Psoas muscle (tissue), 8 donors: ENCODE measurements around the gene GRID1. TPM values are rescaled to one million over a fixed set of nuclear protein-coding genes. Genes with fewer than 3 reads are reported as not detected.

ENCODE experiments used
- ATAC-seq, 4 donors: fragments of 200-7000 bp; cut with Tn5 transposase; one replicate each; pipeline ENCODE4 v1.9.1; 2020; ENCODE audit warnings: moderate library complexity in 3 of 4, mild to moderate bottlenecking in 2 of 4
- DNase-seq, 2 donors: peaks; one replicate each; pipeline ENCODE4 v3.0.0-alpha.2; 2020
- H3K27ac ChIP-seq: fragments of 200-600 bp; one replicate; pipeline ENCODE4 v1.8.0; 2022
- H3K27me3 ChIP-seq, 3 donors: fragments of 200-600 bp in 1 of 3; one replicate each; pipeline versions ENCODE4 v1.6.1 to v1.8.0; 2013 to 2022; ENCODE audit warnings: low read length in 2 of 3, mild to moderate bottlenecking in 2 of 3, moderate library complexity in 1 of 3; ENCODE audit not compliant: insufficient read depth in 3 of 3
- H3K36me3 ChIP-seq, 2 donors: fragments of 200-600 bp in 1 of 2; one replicate each; pipeline versions ENCODE4 v1.6.1 to v1.8.0; 2013 to 2022; ENCODE audit warnings: low read depth in 1 of 2, mild to moderate bottlenecking in 1 of 2, moderate library complexity in 1 of 2; ENCODE audit not compliant: insufficient read depth in 1 of 2
- H3K4me1 ChIP-seq: fragments of 200-600 bp; one replicate; pipeline ENCODE4 v1.8.0; 2022
- H3K4me3 ChIP-seq: fragments of 200-600 bp; one replicate; pipeline ENCODE4 v1.8.0; 2022; ENCODE audit warnings: mild to moderate bottlenecking
- H3K9me3 ChIP-seq: fragments of 200-600 bp; one replicate; pipeline ENCODE4 v1.8.0; 2022
- WGBS, 3 donors: extraction: QIAGEN DNeasy Blood & Tissue Kit; methylation state at CpG; one replicate each; pipeline versions ENCODE4 v1.1.6 to v1.1.7; 2013; 5-methylcytosine and 5-hydroxymethylcytosine counted together
- intact Hi-C, 2 donors: fragments of 100-400 bp; cut with DNase I; formaldehyde crosslinking; loops; one replicate each; pipeline versions ENCODE4 v1.11.0 to v1.14.2; 2022
- polyA plus RNA-seq, 3 donors: library from polyadenylated mRNA; stranded (reverse); fragments of 200-250 nt; gene quantifications; one replicate each; pipeline ENCODE4 v1.2.3, GENCODE V29; 2013
- total RNA-seq, 4 donors: library from RNA; stranded (reverse); fragmentation: NEBNext Ultra II Directional in 2 of 4; extraction: Animal tissue kit (Norgen Biotek cat#: 25700) in 2 of 4; gene quantifications; one replicate each; pipeline versions ENCODE4 v1.2.1 to v1.2.4, GENCODE V29; 2021 to 2023
- TF ChIP-seq, protein P1 (sequence below): fragments of 200-600 bp; IDR thresholded peaks from one replicate; pipeline ENCODE4 v1.8.0; 2022; ENCODE audit warnings: antibody characterized with exemption
- donor health status: healthy with polysubstance abuse.
- donor health status: DM: no; HTN: no; CAD: no; lungs with moderate emphysema.
- donor health status: Bipolar disorder and iron deficiency.
- donor health status: healthy.
- donor health status: DM: yes; HTN: yes; CAD: no.
- donor health status: DM: no; HTN: no; CAD: no.
- donor health status: DM: no; HTN: no; CAD: no.
- donor health status: DM: yes; HTN: yes; CAD: no.

Gene GRID1
- total and polyA plus RNA-seq, 7 donors = 0.17 to 0.56 (median 0.24) TPM

DNA sequence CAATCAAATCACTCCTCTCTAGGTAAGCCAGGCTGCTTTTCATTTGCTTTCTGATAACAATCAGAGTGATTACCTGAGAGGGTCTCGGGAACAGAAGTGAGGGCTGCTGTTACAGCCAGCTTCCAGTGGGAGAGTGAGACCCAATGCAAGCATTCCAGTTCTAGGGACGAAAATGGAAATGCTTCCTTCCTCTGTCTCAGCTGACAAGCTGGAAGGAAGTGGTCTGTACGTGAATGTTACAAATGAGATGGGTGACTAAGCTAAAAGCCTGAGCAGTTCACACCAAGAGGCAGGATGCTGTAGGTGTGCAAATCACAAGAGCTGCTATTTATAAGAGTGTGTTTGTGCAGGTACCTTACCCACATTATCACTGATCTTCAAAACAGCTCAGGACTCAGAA lies 772.4 kb downstream of the GRID1 start:
- TF ChIP-seq, protein P1, sequence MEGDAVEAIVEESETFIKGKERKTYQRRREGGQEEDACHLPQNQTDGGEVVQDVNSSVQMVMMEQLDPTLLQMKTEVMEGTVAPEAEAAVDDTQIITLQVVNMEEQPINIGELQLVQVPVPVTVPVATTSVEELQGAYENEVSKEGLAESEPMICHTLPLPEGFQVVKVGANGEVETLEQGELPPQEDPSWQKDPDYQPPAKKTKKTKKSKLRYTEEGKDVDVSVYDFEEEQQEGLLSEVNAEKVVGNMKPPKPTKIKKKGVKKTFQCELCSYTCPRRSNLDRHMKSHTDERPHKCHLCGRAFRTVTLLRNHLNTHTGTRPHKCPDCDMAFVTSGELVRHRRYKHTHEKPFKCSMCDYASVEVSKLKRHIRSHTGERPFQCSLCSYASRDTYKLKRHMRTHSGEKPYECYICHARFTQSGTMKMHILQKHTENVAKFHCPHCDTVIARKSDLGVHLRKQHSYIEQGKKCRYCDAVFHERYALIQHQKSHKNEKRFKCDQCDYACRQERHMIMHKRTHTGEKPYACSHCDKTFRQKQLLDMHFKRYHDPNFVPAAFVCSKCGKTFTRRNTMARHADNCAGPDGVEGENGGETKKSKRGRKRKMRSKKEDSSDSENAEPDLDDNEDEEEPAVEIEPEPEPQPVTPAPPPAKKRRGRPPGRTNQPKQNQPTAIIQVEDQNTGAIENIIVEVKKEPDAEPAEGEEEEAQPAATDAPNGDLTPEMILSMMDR = no peak
- DNase-seq (no peak), ATAC-seq (no peak)
- H3K4me1 ChIP-seq = no peaks in the 10 kb centered on the region
- WGBS, 3 donors = 37 to 51% (median 49%) methylated on average over 3 of the region's 3 CpGs
- H3K4me3 ChIP-seq = no peak overlapping the region
- intact Hi-C loops = no loop called here
- H3K36me3 ChIP-seq = no peaks in the 10 kb centered on the region
- no peaks in the 10 kb centered on the region for H3K27me3 ChIP-seq
- no peak overlapping the region for H3K27ac ChIP-seq
- H3K9me3 ChIP-seq = no peaks in the 10 kb centered on the region

DNA sequence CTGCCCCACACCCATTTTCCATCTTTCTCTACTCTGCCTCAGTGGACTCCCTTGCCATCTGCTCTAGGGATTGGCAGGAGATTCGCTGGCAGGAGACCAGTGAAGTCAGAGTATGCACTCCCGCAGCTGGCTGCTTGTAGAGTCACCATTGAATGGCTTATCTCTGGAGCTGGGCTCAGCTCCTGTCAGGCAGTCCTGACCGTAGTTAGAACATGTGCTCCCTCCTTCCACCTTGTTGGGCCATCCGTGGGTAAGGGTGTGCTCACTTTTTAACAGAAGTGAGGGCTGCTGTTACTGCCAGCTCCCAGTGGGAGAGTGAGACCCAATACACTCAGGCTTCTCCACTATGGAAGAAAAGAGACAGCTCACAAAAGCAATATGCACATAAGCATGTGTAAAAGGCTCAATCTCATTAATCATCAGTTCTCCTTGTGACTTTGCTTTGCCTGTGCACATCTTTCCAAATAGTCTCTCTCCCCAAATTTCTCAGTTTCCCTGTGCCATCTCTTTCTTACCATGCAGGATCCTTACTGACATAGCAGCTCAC lies 773.3 kb downstream of the GRID1 start:
- intact Hi-C loops = no loop called here
- H3K27ac ChIP-seq = no peak overlapping the region
- no peaks in the 10 kb centered on the region for H3K4me1 ChIP-seq
- H3K9me3 ChIP-seq = no peaks in the 10 kb centered on the region
- H3K36me3 ChIP-seq = no peaks in the 10 kb centered on the region
- WGBS, 3 donors = 31 to 56% (median 46%) methylated on average over 4 of the region's 4 CpGs
- DNase-seq (no peak), ATAC-seq (no peak)
- H3K4me3 ChIP-seq = no peak overlapping the region
- H3K27me3 ChIP-seq = no peaks in the 10 kb centered on the region
- TF ChIP-seq, protein P1 = no peak

DNA sequence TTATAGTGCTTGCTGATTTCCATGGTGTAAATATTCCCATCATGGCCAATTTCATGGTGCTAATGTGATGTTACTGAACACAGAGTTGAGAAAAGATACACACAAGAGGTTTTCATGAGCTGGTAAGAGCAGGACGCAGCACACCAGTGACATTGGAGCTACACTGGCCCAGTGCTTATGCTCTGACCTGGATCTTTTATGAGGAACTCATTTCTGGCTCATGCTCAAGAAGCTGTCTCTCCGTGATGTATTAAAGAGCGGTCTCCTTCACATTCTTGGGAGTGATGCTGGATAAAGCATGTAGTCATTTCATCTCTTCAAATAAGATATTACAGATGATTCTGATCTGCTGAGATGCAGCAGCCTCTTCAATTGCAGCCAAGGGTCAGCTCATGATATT lies 785.2 kb downstream of the GRID1 start:
- DNase-seq (no peak), ATAC-seq (no peak)
- TF ChIP-seq, protein P1 = no peak
- no peak overlapping the region for H3K4me3 ChIP-seq
- no peaks in the 10 kb centered on the region for H3K36me3 ChIP-seq
- no peaks in the 10 kb centered on the region for H3K4me1 ChIP-seq
- H3K9me3 ChIP-seq = no peaks in the 10 kb centered on the region
- 62 to 75% (median 66%) methylated on average over 3 of the region's 3 CpGs for WGBS, 3 donors
- intact Hi-C loops = no loop called here
- peaks cover 0 to 2% (median 0%) of the 10 kb centered on the region in 3 donors for H3K27me3 ChIP-seq
- no peak overlapping the region for H3K27ac ChIP-seq

DNA sequence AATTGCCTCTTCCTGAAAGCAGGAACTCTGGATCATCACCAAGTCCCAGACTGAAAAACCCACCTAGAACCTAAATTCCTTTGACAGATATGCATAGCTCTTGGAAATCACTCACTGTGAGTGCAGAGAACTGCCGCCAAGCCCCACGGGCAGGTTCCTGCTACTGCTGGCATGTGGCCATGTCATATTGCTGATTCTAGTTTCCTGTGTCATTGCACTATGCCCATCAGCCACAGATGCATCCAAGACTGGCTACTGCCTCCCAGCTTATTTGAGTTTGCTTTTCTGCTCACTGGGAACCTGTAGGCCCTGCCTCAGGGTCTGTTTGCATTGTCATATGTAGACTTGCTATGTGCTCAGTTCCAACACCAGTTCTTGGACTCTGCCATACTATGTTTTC lies 786.0 kb downstream of the GRID1 start:
- Histone ChIP-seq H3K27me3 (peaks cover 0 to 2% (median 0%) of the 10 kb centered on the region in 3 donors), H3K4me3 (no peak overlapping the region), H3K9me3 (no peaks in the 10 kb centered on the region), H3K4me1 (no peaks in the 10 kb centered on the region), H3K27ac (no peak overlapping the region), H3K36me3 (no peaks in the 10 kb centered on the region)
- whole genome bisulfite sequencing, 3 donors = 37 to 45% (median 42%) methylated on average over 2 of the region's 2 CpGs
- TF ChIP-seq, protein P1 = no peak
- ATAC-seq = no peak
- intact Hi-C loops = no loop called here
- no peak for DNase-seq

DNA sequence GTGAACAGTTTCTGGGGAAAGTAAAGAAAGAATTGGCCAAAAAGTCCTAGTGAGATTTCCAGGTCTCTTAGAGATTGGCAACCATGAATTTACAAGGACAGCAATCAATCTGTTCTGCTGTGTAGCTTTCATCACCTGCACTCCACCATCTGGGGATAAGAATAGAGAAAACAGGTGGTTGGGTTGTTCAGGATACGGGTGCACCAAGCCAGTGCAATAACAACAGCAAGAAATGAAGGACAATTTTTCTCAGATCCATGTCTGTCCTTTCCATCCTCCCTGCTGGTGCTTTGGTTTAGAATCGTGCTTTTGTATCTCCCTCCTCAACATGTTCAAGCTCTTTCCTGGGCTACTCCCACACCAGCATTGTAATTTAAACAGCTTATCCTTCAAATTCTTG lies 787.7 kb downstream of the GRID1 start:
- 25 to 41% (median 35%) methylated on average over 2 of the region's 2 CpGs for WGBS, 3 donors
- H3K4me1 ChIP-seq = no peaks in the 10 kb centered on the region
- DNase-seq (no peak), ATAC-seq (peak in 1 of 4 donors; percentile 58)
- H3K4me3 ChIP-seq = no peak overlapping the region
- H3K9me3 ChIP-seq = no peaks in the 10 kb centered on the region
- TF ChIP-seq, protein P1 = no peak
- H3K36me3 ChIP-seq = no peaks in the 10 kb centered on the region
- H3K27me3 ChIP-seq = peaks cover 0 to 2% (median 0%) of the 10 kb centered on the region in 3 donors
- H3K27ac ChIP-seq = no peak overlapping the region
- intact Hi-C loops = no loop called here
